HepG2 (cell line): ENCODE measurements around the gene CHMP1A. TPM values are rescaled to one million over a fixed set of nuclear protein-coding genes. Genes with fewer than 3 reads are reported as not detected.

ENCODE experiments used
- ATAD3A ChIP-seq: sonication (generic); formaldehyde crosslinking; IDR thresholded peaks from 2 replicates; pipeline ENCODE4 v1.4.0; 2020; ENCODE audit warnings: missing genetic modification reagents
- EHMT2 ChIP-seq: fragments of 200-600 bp; sonication (generic); IDR thresholded peaks from 2 replicates; pipeline ENCODE4 v1.7.0; 2017; ENCODE audit warnings: antibody characterized with exemption, low read depth, low read length, borderline replicate concordance
- NCOR1 ChIP-seq: fragments of 200-600 bp; sonication (generic); IDR thresholded peaks from 2 replicates; pipeline ENCODE4 v1.7.0; 2017; ENCODE audit warnings: antibody characterized with exemption, low read length, borderline replicate concordance
- PITX1 ChIP-seq: sonication (generic); formaldehyde crosslinking; IDR thresholded peaks from 2 replicates; pipeline ENCODE4 v1.5.1; 2020; ENCODE audit warnings: mild to moderate bottlenecking, missing genetic modification reagents
- RFXANK ChIP-seq: IDR thresholded peaks from 2 replicates; pipeline ENCODE4 v1.6.1; 2016
- RXRA ChIP-seq: sonication (generic); formaldehyde crosslinking; IDR thresholded peaks from 2 replicates; pipeline ENCODE4 v1.5.1; 2020; ENCODE audit warnings: missing genetic modification reagents
- TFDP1 ChIP-seq: IDR thresholded peaks from 2 replicates; pipeline ENCODE4 v1.6.1; 2016; ENCODE audit warnings: missing compliant biosample characterization, missing genetic modification reagents, borderline replicate concordance
- TSC22D2 ChIP-seq: sonication (generic); formaldehyde crosslinking; IDR thresholded peaks from 2 replicates; pipeline ENCODE4 v1.5.1; 2020; ENCODE audit warnings: missing genetic modification reagents, mild to moderate bottlenecking, borderline replicate concordance
- ZNF275 ChIP-seq: sonication (generic); formaldehyde crosslinking; IDR thresholded peaks from 2 replicates; pipeline ENCODE4 v1.8.0; 2022; ENCODE audit warnings: missing genetic modification reagents, mild to moderate bottlenecking, inconsistent platforms, borderline replicate concordance
- ZNF546 ChIP-seq: sonication (generic); formaldehyde crosslinking; conservative IDR thresholded peaks from 2 replicates; pipeline ENCODE4 v1.8.1; 2023; ENCODE audit warnings: mild to moderate bottlenecking, missing genetic modification reagents
- ZNF563 ChIP-seq: sonication (generic); formaldehyde crosslinking; IDR thresholded peaks from 2 replicates; pipeline ENCODE4 v1.8.0; 2022; ENCODE audit warnings: mild to moderate bottlenecking, moderate library complexity, missing genetic modification reagents
- ZNF770 ChIP-seq: sonication (generic); formaldehyde crosslinking; IDR thresholded peaks from 2 replicates; pipeline ENCODE4 v1.5.0; 2020; ENCODE audit warnings: mild to moderate bottlenecking, missing genetic modification reagents
- polyA plus RNA-seq, 8 experiments: library from polyadenylated mRNA; depleted of rRNA in 3 of 8; stranded (reverse) in 7 of 8; unstranded in 1 of 8; fragments of >200 nt; fragmentation: Illumina TruSeq in 4 of 8; extraction: Trizol in 4 of 8; gene quantifications; 2 replicates each; pipeline versions ENCODE4 v1.2.1 to v1.2.3, GENCODE V29; 2011 to 2016; ENCODE audit warnings: low read depth in 4 of 8, missing spikeins in 1 of 8, mixed read lengths in 1 of 8; ENCODE audit not compliant: insufficient read depth in 1 of 8
- total RNA-seq, 5 experiments: library from RNA; depleted of rRNA; stranded (reverse); fragments of >200 nt; fragmentation: Illumina TruSeq; extraction: Trizol; gene quantifications; 2 replicates each; pipeline ENCODE4 v1.2.3, GENCODE V29; 2016; ENCODE audit warnings: low read depth in 1 of 5
- TF ChIP-seq, protein P1 (sequence below): sonication (generic); formaldehyde crosslinking; IDR thresholded peaks from 2 replicates; pipeline ENCODE4 v1.5.1; 2020; ENCODE audit warnings: missing genetic modification reagents, mild to moderate bottlenecking, borderline replicate concordance
- TF ChIP-seq, protein P2 (sequence below): IDR thresholded peaks from 2 replicates; pipeline ENCODE4 v1.6.1; 2018; ENCODE audit warnings: missing genetic modification reagents
- TF ChIP-seq, protein P3 (sequence below): sonication (generic); formaldehyde crosslinking; IDR thresholded peaks from 2 replicates; pipeline ENCODE4 v1.5.1; 2020; ENCODE audit warnings: missing genetic modification reagents, mild to moderate bottlenecking, borderline replicate concordance
- TF ChIP-seq, protein P4 (sequence below): sonication (generic); formaldehyde crosslinking; conservative IDR thresholded peaks from 2 replicates; pipeline ENCODE4 v1.4.0; 2020; ENCODE audit warnings: missing genetic modification reagents

The CHMP1A gene
- total and polyA plus RNA-seq, 2 of the 13 experiments (the other 11 are each of a cell fraction or from before 2014, with no cell fraction given): 69.4 to 73.3 TPM

DNA sequence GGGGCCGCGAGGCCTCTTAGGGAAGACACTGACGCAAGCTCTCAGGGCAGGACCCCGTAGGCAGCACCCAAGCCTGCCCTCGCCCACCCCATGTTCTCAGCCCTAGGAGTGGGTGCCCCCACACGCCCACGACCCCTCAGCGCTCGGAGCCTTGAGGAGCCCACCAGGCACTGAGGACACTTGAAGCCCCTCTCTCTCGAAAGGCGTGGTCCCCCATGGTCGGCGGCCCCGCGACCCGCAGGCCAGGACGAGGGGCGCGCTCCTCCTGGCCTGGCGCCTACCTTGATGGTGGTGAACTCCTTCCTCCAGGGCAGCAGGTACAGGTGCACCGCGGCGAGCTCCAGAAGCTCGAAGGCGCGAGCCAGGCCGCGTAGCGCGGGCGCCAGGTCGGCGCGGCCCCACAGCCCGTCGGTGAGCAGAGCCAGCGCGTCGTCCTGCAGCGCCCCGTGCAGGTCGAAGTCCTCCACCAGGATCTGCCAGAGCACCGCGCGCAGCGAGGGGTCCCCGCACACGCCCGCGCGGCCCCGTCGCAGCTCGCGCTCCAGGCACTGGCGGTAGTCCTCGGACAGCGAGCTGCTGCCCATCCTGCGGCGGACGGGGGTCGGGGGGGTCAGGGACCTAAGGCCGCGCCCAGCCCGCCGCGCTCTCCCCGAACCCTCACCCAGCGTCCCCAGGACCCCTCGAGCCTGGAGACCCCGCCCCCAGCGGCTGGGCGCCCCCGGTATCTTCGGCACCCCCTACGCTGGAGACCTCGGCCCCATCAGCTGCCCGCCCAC, 43.3 kb upstream of the CHMP1A start (continued):
- TF ChIP-seq, protein P1, sequence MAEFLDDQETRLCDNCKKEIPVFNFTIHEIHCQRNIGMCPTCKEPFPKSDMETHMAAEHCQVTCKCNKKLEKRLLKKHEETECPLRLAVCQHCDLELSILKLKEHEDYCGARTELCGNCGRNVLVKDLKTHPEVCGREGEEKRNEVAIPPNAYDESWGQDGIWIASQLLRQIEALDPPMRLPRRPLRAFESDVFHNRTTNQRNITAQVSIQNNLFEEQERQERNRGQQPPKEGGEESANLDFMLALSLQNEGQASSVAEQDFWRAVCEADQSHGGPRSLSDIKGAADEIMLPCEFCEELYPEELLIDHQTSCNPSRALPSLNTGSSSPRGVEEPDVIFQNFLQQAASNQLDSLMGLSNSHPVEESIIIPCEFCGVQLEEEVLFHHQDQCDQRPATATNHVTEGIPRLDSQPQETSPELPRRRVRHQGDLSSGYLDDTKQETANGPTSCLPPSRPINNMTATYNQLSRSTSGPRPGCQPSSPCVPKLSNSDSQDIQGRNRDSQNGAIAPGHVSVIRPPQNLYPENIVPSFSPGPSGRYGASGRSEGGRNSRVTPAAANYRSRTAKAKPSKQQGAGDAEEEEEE (CRISPR knock-in tag): no peak
- TF ChIP-seq TSC22D2 (CRISPR knock-in tag): 0 out of 2 replicates have a peak, but pooled peaks have one; percentile 47
- peak; percentile 44; the same call in 1 of the 2 replicates for TF ChIP-seq ZNF563 (CRISPR knock-in tag)
- peak; percentile 64 for TF ChIP-seq RXRA (CRISPR knock-in tag)
- TF ChIP-seq ZNF546 (CRISPR knock-in tag): no peak; the same call in 1 of the 2 replicates
- TF ChIP-seq RFXANK (CRISPR knock-in tag): no peak
- TF ChIP-seq, protein P2, sequence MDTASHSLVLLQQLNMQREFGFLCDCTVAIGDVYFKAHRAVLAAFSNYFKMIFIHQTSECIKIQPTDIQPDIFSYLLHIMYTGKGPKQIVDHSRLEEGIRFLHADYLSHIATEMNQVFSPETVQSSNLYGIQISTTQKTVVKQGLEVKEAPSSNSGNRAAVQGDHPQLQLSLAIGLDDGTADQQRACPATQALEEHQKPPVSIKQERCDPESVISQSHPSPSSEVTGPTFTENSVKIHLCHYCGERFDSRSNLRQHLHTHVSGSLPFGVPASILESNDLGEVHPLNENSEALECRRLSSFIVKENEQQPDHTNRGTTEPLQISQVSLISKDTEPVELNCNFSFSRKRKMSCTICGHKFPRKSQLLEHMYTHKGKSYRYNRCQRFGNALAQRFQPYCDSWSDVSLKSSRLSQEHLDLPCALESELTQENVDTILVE (CRISPR knock-in tag): no peak
- no peak; the same call in 1 of the 2 replicates for TF ChIP-seq PITX1 (CRISPR knock-in tag)
- TF ChIP-seq ZNF770 (CRISPR knock-in tag): no peak
- TF ChIP-seq, protein P3, sequence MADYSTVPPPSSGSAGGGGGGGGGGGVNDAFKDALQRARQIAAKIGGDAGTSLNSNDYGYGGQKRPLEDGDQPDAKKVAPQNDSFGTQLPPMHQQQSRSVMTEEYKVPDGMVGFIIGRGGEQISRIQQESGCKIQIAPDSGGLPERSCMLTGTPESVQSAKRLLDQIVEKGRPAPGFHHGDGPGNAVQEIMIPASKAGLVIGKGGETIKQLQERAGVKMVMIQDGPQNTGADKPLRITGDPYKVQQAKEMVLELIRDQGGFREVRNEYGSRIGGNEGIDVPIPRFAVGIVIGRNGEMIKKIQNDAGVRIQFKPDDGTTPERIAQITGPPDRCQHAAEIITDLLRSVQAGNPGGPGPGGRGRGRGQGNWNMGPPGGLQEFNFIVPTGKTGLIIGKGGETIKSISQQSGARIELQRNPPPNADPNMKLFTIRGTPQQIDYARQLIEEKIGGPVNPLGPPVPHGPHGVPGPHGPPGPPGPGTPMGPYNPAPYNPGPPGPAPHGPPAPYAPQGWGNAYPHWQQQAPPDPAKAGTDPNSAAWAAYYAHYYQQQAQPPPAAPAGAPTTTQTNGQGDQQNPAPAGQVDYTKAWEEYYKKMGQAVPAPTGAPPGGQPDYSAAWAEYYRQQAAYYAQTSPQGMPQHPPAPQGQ (CRISPR knock-in tag): no peak
- TF ChIP-seq TFDP1 (CRISPR knock-in tag): peak; percentile 87; the same call in 1 of the 2 replicates
- TF ChIP-seq ZNF275: no peak
- TF ChIP-seq, protein P4, sequence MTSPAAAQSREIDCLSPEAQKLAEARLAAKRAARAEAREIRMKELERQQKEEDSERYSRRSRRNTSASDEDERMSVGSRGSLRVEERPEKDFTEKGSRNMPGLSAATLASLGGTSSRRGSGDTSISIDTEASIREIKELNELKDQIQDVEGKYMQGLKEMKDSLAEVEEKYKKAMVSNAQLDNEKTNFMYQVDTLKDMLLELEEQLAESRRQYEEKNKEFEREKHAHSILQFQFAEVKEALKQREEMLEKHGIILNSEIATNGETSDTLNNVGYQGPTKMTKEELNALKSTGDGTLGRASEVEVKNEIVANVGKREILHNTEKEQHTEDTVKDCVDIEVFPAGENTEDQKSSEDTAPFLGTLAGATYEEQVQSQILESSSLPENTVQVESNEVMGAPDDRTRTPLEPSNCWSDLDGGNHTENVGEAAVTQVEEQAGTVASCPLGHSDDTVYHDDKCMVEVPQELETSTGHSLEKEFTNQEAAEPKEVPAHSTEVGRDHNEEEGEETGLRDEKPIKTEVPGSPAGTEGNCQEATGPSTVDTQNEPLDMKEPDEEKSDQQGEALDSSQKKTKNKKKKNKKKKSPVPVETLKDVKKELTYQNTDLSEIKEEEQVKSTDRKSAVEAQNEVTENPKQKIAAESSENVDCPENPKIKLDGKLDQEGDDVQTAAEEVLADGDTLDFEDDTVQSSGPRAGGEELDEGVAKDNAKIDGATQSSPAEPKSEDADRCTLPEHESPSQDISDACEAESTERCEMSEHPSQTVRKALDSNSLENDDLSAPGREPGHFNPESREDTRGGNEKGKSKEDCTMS (CRISPR knock-in tag): no peak; the same call in 1 of the 2 replicates
- no peak for TF ChIP-seq NCOR1
- no peak for TF ChIP-seq ATAD3A (CRISPR knock-in tag)
- no peak for TF ChIP-seq EHMT2
